ENCODE results near the gene CRYBG3.

CRYBG3 gene

GRCh38 chr3:97910931-97911351, 89.1 kb downstream of the CRYBG3 start:
- peaks cover 0 to 3% (median 0%) of the 10 kb centered on the region in 4 experiments for H3K36me3 ChIP-seq (ENCODE audit: control insufficient read depth in 4 of 4, insufficient read depth in 4 of 4, low read length in 3 of 4)
- ChIA-PET CTCF (no interaction called here), POLR2A (no interaction called here)
- WGBS (ENCODE audit: insufficient coverage) = 6% methylated on average over 2 of the region's 3 CpGs
- peaks cover 4 to 22% (median 10%) of the 10 kb centered on the region in 4 experiments for H3K4me1 ChIP-seq (ENCODE audit: control extremely low read depth in 1 of 4, control insufficient read depth in 4 of 4, insufficient read depth in 4 of 4, low read length in 3 of 4)
- no peaks in the 10 kb centered on the region for H3K9me3 ChIP-seq (ENCODE audit: control extremely low read depth in 1 of 5, control insufficient read depth in 4 of 5, insufficient read depth in 2 of 5, low read depth in 1 of 5, low read length in 4 of 5)
- no peaks in the 10 kb centered on the region for H3K27me3 ChIP-seq (replicated peaks in 2 of 5; ENCODE audit: control insufficient read depth in 4 of 5, insufficient read depth in 5 of 5, low read length in 4 of 5)
- no peak overlapping the region for H3K27ac ChIP-seq (ENCODE audit: insufficient read depth in 1 of 2, low read depth in 1 of 2, low read length in 2 of 2, poor library complexity in 1 of 2, severe bottlenecking in 2 of 2)
- H3K4me3 ChIP-seq (ENCODE audit: control insufficient read depth in 1 of 7, extremely low read depth in 1 of 7, insufficient read depth in 4 of 7, low read depth in 2 of 7, low read length in 6 of 7) = no peak overlapping the region
- peak; percentile 64 to 89 (median 83) for DNase-seq

DNA sequence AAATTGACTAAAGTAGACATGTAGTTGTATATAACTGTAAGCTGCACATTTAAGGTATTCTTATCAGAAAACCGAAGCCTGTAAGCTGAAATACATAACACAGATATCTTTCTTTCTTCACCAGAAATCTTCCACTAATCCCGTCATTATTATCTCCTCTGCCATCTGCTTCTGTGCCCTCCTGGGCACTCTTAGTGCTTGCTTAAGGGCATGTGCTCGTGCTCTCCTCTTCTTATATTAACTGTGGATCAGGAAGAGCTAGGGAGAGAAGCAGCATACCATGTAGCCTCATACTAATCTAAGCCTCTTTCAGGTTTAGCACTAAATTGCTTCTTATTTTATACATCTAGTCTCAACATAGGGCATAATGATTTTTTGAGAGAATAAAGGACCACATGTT, 89.6 kb downstream of the CRYBG3 start:
- DNase-seq = peak in 2 of 3 donors; percentile 5 to 27
- POLR2A ChIA-PET = no interaction called here
- Histone ChIP-seq H3K9me3 (ENCODE audit: control extremely low read depth in 1 of 5, control insufficient read depth in 4 of 5, insufficient read depth in 2 of 5, low read depth in 1 of 5, low read length in 4 of 5) (no peaks in the 10 kb centered on the region), H3K27ac (ENCODE audit: insufficient read depth in 1 of 2, low read depth in 1 of 2, low read length in 2 of 2, poor library complexity in 1 of 2, severe bottlenecking in 2 of 2) (no peak overlapping the region), H3K4me3 (ENCODE audit: control insufficient read depth in 1 of 7, extremely low read depth in 1 of 7, insufficient read depth in 4 of 7, low read depth in 2 of 7, low read length in 6 of 7) (no peak overlapping the region), H3K36me3 (ENCODE audit: control insufficient read depth in 4 of 4, insufficient read depth in 4 of 4, low read length in 3 of 4) (peaks cover 0 to 3% (median 0%) of the 10 kb centered on the region in 4 experiments), H3K4me1 (ENCODE audit: control extremely low read depth in 1 of 4, control insufficient read depth in 4 of 4, insufficient read depth in 4 of 4, low read length in 3 of 4) (peaks cover 4 to 22% (median 10%) of the 10 kb centered on the region in 4 experiments), H3K27me3 (replicated peaks in 2 of 5; ENCODE audit: control insufficient read depth in 4 of 5, insufficient read depth in 5 of 5, low read length in 4 of 5) (no peaks in the 10 kb centered on the region)
- CTCF ChIA-PET = no interaction called here
- WGBS (ENCODE audit: insufficient coverage) = no CpG with 5 or more reads among the region's 3 CpGs

- no peaks in the 10 kb centered on the region for H3K27me3 ChIP-seq (replicated peaks in 2 of 5; ENCODE audit: control insufficient read depth in 4 of 5, insufficient read depth in 5 of 5, low read length in 4 of 5)
- CTCF ChIA-PET = no interaction called here
- peaks cover 0 to 3% (median 0%) of the 10 kb centered on the region in 4 experiments for H3K36me3 ChIP-seq (ENCODE audit: control insufficient read depth in 4 of 4, insufficient read depth in 4 of 4, low read length in 3 of 4)
- H3K9me3 ChIP-seq (ENCODE audit: control extremely low read depth in 1 of 5, control insufficient read depth in 4 of 5, insufficient read depth in 2 of 5, low read depth in 1 of 5, low read length in 4 of 5) = no peaks in the 10 kb centered on the region
- peak in 2 of 3 donors; percentile 23 for DNase-seq
- no CpG with 5 or more reads among the region's 2 CpGs for WGBS (ENCODE audit: insufficient coverage)
- POLR2A ChIA-PET = no interaction called here
- peaks cover 4 to 22% (median 10%) of the 10 kb centered on the region in 4 experiments for H3K4me1 ChIP-seq (ENCODE audit: control extremely low read depth in 1 of 4, control insufficient read depth in 4 of 4, insufficient read depth in 4 of 4, low read length in 3 of 4)
- H3K4me3 ChIP-seq (ENCODE audit: control insufficient read depth in 1 of 7, extremely low read depth in 1 of 7, insufficient read depth in 4 of 7, low read depth in 2 of 7, low read length in 6 of 7) = no peak overlapping the region
- no peak overlapping the region for H3K27ac ChIP-seq (ENCODE audit: insufficient read depth in 1 of 2, low read depth in 1 of 2, low read length in 2 of 2, poor library complexity in 1 of 2, severe bottlenecking in 2 of 2)
Measured at GRCh38 chr3:97914388-97914787, 92.6 kb downstream of the CRYBG3 start.

DNA sequence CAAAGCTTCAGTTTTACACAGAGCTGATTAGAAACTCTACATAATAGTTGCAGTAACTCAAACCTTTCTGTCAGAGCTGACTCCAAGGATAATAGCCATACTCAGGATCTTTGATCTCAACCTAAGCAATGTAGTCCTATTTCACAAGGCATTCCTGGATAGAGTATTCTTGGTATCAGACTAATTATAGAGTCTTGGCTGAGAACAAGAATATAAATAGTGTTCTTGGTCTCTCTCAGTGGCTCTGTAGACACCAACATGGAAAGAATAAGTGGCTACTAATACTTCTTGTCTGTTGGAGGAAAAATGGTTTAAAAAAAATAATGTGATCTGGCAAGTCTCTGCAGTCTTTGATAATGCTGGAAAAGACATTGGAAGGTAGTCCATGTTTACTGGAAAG, 94.8 kb downstream of the CRYBG3 start:
- ChIA-PET CTCF (no interaction called here), POLR2A (no interaction called here)
- Histone ChIP-seq H3K36me3 (ENCODE audit: control insufficient read depth in 4 of 4, insufficient read depth in 4 of 4, low read length in 3 of 4) (peaks cover 0 to 3% (median 0%) of the 10 kb centered on the region in 4 experiments), H3K4me1 (ENCODE audit: control extremely low read depth in 1 of 4, control insufficient read depth in 4 of 4, insufficient read depth in 4 of 4, low read length in 3 of 4) (peaks cover 0 to 8% (median under 1%) of the 10 kb centered on the region in 4 experiments), H3K27me3 (replicated peaks in 2 of 5; ENCODE audit: control insufficient read depth in 4 of 5, insufficient read depth in 5 of 5, low read length in 4 of 5) (no peaks in the 10 kb centered on the region), H3K27ac (ENCODE audit: insufficient read depth in 1 of 2, low read depth in 1 of 2, low read length in 2 of 2, poor library complexity in 1 of 2, severe bottlenecking in 2 of 2) (no peak overlapping the region), H3K4me3 (ENCODE audit: control insufficient read depth in 1 of 7, extremely low read depth in 1 of 7, insufficient read depth in 4 of 7, low read depth in 2 of 7, low read length in 6 of 7) (no peak overlapping the region), H3K9me3 (ENCODE audit: control extremely low read depth in 1 of 5, control insufficient read depth in 4 of 5, insufficient read depth in 2 of 5, low read depth in 1 of 5, low read length in 4 of 5) (no peaks in the 10 kb centered on the region)
- DNase-seq = no peak

GRCh38 chr3:97917813-97918536, 96.2 kb downstream of the CRYBG3 start:
- Histone ChIP-seq H3K27me3 (replicated peaks in 2 of 5; ENCODE audit: control insufficient read depth in 4 of 5, insufficient read depth in 5 of 5, low read length in 4 of 5) (no peaks in the 10 kb centered on the region), H3K9me3 (ENCODE audit: control extremely low read depth in 1 of 5, control insufficient read depth in 4 of 5, insufficient read depth in 2 of 5, low read depth in 1 of 5, low read length in 4 of 5) (no peaks in the 10 kb centered on the region), H3K36me3 (ENCODE audit: control insufficient read depth in 4 of 4, insufficient read depth in 4 of 4, low read length in 3 of 4) (peaks cover 0 to 3% (median 0%) of the 10 kb centered on the region in 4 experiments), H3K27ac (ENCODE audit: insufficient read depth in 1 of 2, low read depth in 1 of 2, low read length in 2 of 2, poor library complexity in 1 of 2, severe bottlenecking in 2 of 2) (no peak overlapping the region), H3K4me1 (ENCODE audit: control extremely low read depth in 1 of 4, control insufficient read depth in 4 of 4, insufficient read depth in 4 of 4, low read length in 3 of 4) (peaks cover 0 to 3% (median 0%) of the 10 kb centered on the region in 4 experiments), H3K4me3 (ENCODE audit: control insufficient read depth in 1 of 7, extremely low read depth in 1 of 7, insufficient read depth in 4 of 7, low read depth in 2 of 7, low read length in 6 of 7) (no peak overlapping the region)
- DNase-seq = no peak
- ChIA-PET CTCF (no interaction called here), POLR2A (interaction anchor here (0.6 kb wide), 1 partner anchor 804 kb away, joined by 5 read pairs; no protein-coding TSS in a partner anchor)
- 77% methylated on average over 2 of the region's 3 CpGs for WGBS (ENCODE audit: insufficient coverage)

- ChIA-PET CTCF (no interaction called here), POLR2A (no interaction called here)
- no peaks in the 10 kb centered on the region for H3K27me3 ChIP-seq (replicated peaks in 2 of 5; ENCODE audit: control insufficient read depth in 4 of 5, insufficient read depth in 5 of 5, low read length in 4 of 5)
- no peaks in the 10 kb centered on the region for H3K4me1 ChIP-seq (ENCODE audit: control extremely low read depth in 1 of 4, control insufficient read depth in 4 of 4, insufficient read depth in 4 of 4, low read length in 3 of 4)
- no peak overlapping the region for H3K27ac ChIP-seq (ENCODE audit: insufficient read depth in 1 of 2, low read depth in 1 of 2, low read length in 2 of 2, poor library complexity in 1 of 2, severe bottlenecking in 2 of 2)
- DNase-seq = no peak
- H3K36me3 ChIP-seq (ENCODE audit: control insufficient read depth in 4 of 4, insufficient read depth in 4 of 4, low read length in 3 of 4) = peaks cover 0 to 2% (median 0%) of the 10 kb centered on the region in 4 experiments
- peaks cover 0 to 3% (median 0%) of the 10 kb centered on the region in 5 experiments for H3K9me3 ChIP-seq (ENCODE audit: control extremely low read depth in 1 of 5, control insufficient read depth in 4 of 5, insufficient read depth in 2 of 5, low read depth in 1 of 5, low read length in 4 of 5)
- no peak overlapping the region for H3K4me3 ChIP-seq (ENCODE audit: control insufficient read depth in 1 of 7, extremely low read depth in 1 of 7, insufficient read depth in 4 of 7, low read depth in 2 of 7, low read length in 6 of 7)
Measured at GRCh38 chr3:97927704-97928103, 105.9 kb downstream of the CRYBG3 start.

GRCh38 chr3:97928986-97929385, 107.2 kb downstream of the CRYBG3 start:
- peaks cover 0 to 2% (median 0%) of the 10 kb centered on the region in 4 experiments for H3K36me3 ChIP-seq (ENCODE audit: control insufficient read depth in 4 of 4, insufficient read depth in 4 of 4, low read length in 3 of 4)
- POLR2A ChIA-PET = no interaction called here
- no peak for DNase-seq
- WGBS (ENCODE audit: insufficient coverage) = 100% methylated on average over 1 of the region's 4 CpGs
- CTCF ChIA-PET = no interaction called here
- H3K27ac ChIP-seq (ENCODE audit: insufficient read depth in 1 of 2, low read depth in 1 of 2, low read length in 2 of 2, poor library complexity in 1 of 2, severe bottlenecking in 2 of 2) = no peak overlapping the region
- no peaks in the 10 kb centered on the region for H3K4me1 ChIP-seq (ENCODE audit: control extremely low read depth in 1 of 4, control insufficient read depth in 4 of 4, insufficient read depth in 4 of 4, low read length in 3 of 4)
- H3K4me3 ChIP-seq (ENCODE audit: control insufficient read depth in 1 of 7, extremely low read depth in 1 of 7, insufficient read depth in 4 of 7, low read depth in 2 of 7, low read length in 6 of 7) = no peak overlapping the region
- H3K27me3 ChIP-seq (replicated peaks in 2 of 5; ENCODE audit: control insufficient read depth in 4 of 5, insufficient read depth in 5 of 5, low read length in 4 of 5) = no peaks in the 10 kb centered on the region
- peaks cover 0 to 2% (median 0%) of the 10 kb centered on the region in 5 experiments for H3K9me3 ChIP-seq (ENCODE audit: control extremely low read depth in 1 of 5, control insufficient read depth in 4 of 5, insufficient read depth in 2 of 5, low read depth in 1 of 5, low read length in 4 of 5)
